ENCODE measurements around the gene KPNA4. TPM values are rescaled to one million over a fixed set of nuclear protein-coding genes. Genes with fewer than 3 reads are reported as not detected.
"Not testable (repeated sequence)": the region's sequence is repeated elsewhere in the genome, so short reads cannot be mapped to it uniquely, and the experiment has no call there.

KPNA4 gene
- total and polyA plus RNA-seq, 8 donors = 5.8 to 23.9 (median 17.4) TPM

- 78 to 88% methylated on average over 1 of the region's 1 CpG for WGBS, 2 donors
- no peaks in the 10 kb centered on the region for H3K9me3 ChIP-seq
- ATAC-seq (no peak), DNase-seq (no peak), FAIRE-seq (peak; percentile 45)
- TF ChIP-seq CTCF (IDR thresholded peaks at IDR 0.05) = no peak
- H3K4me3 ChIP-seq = no peak overlapping the region
- no peaks in the 10 kb centered on the region for H3K27me3 ChIP-seq
- H3K4me1 ChIP-seq = no peaks in the 10 kb centered on the region
- intact Hi-C loops (cut with DNase I) = no loop called here
- H3K27ac ChIP-seq = no peak overlapping the region
- H3K36me3 ChIP-seq = peaks cover 0 to 31% (median 2%) of the 10 kb centered on the region in 3 donors
Measured at GRCh38 chr3:160531311-160531710, 34.1 kb downstream of the KPNA4 start.

GRCh38 chr3:160516391-160516790, 49.0 kb downstream of the KPNA4 start:
- H3K4me3 ChIP-seq; H3K4me1 ChIP-seq; ATAC-seq; FAIRE-seq; intact Hi-C loops (cut with DNase I); DNase-seq; H3K27me3 ChIP-seq; H3K27ac ChIP-seq; H3K9me3 ChIP-seq: not testable (repeated sequence)
- peaks cover 0 to 36% (median 12%) of the 10 kb centered on the region in 3 donors for H3K36me3 ChIP-seq
- 85 to 90% methylated on average over 2 of the region's 2 CpGs for WGBS, 2 donors

- FAIRE-seq (no peak), DNase-seq (no peak), ATAC-seq (no peak)
- Histone ChIP-seq H3K4me1 (no peaks in the 10 kb centered on the region), H3K36me3 (peaks cover 4 to 33% (median 16%) of the 10 kb centered on the region in 3 donors), H3K27me3 (no peaks in the 10 kb centered on the region), H3K4me3 (no peak overlapping the region), H3K27ac (no peak overlapping the region), H3K9me3 (no peaks in the 10 kb centered on the region)
- no peak for TF ChIP-seq CTCF (IDR thresholded peaks at IDR 0.05)
- WGBS, 2 donors = 98% methylated on average over 3 of the region's 3 CpGs
- intact Hi-C loops (cut with DNase I) = no loop called here
Measured at GRCh38 chr3:160501325-160501724, 64.0 kb downstream of the KPNA4 start.

- Histone ChIP-seq H3K27me3 (no peaks in the 10 kb centered on the region), H3K36me3 (peaks cover 4 to 16% (median 10%) of the 10 kb centered on the region in 3 donors), H3K4me3 (no peak overlapping the region), H3K4me1 (no peaks in the 10 kb centered on the region), H3K9me3 (no peaks in the 10 kb centered on the region), H3K27ac (no peak overlapping the region)
- ATAC-seq = no peak
- DNase-seq = no peak
- FAIRE-seq = no peak
- WGBS, 2 donors = 93 to 100% methylated on average over 1 of the region's 1 CpG
- intact Hi-C loops (cut with DNase I) = no loop called here
- TF ChIP-seq CTCF (IDR thresholded peaks at IDR 0.05) = no peak
Measured at GRCh38 chr3:160498202-160498601, 67.2 kb downstream of the KPNA4 start.

GRCh38 chr3:160490166-160490565, 75.2 kb downstream of the KPNA4 start:
- intact Hi-C loops (cut with DNase I) = no loop called here
- Histone ChIP-seq H3K27ac (no peak overlapping the region), H3K4me1 (no peaks in the 10 kb centered on the region), H3K4me3 (no peak overlapping the region), H3K27me3 (no peaks in the 10 kb centered on the region), H3K36me3 (no peaks in the 10 kb centered on the region), H3K9me3 (no peaks in the 10 kb centered on the region)
- FAIRE-seq = no peak
- no peak for ATAC-seq
- no peak for DNase-seq
- no peak for TF ChIP-seq CTCF (IDR thresholded peaks at IDR 0.05)
